ENCODE results near the gene FIGNL1. TPM values are rescaled to one million over a fixed set of nuclear protein-coding genes. Genes with fewer than 3 reads are reported as not detected.

FIGNL1 gene
- total and polyA plus RNA-seq, 2 of the 4 experiments (the other 2 are of a cell fraction): 8.2 to 27.1 TPM

GRCh38 chr7:50463035-50463434, 12.9 kb upstream of the FIGNL1 start:
- Histone ChIP-seq H3K36me3 (ENCODE audit: control insufficient read depth, insufficient read depth, low read length) (no peaks in the 10 kb centered on the region), H4K5ac (ENCODE audit: low read depth, low read length) (no peak overlapping the region), H3K9me1 (ENCODE audit: insufficient read depth, low read length) (no peaks in the 10 kb centered on the region), H4K91ac (ENCODE audit: insufficient read depth, low read depth, low read length) (no peak overlapping the region), H2AK9ac (replicated peaks; ENCODE audit: low read depth, low read length, poor library complexity) (no peak overlapping the region), H2BK120ac (ENCODE audit: low read depth, low read length) (no peak overlapping the region), H2AFZ (replicated peaks; ENCODE audit: low read length, poor library complexity) (no peak overlapping the region), H2AK5ac (ENCODE audit: low read depth, low read length) (no peak overlapping the region), H3K9me3 (ENCODE audit: control insufficient read depth, insufficient read depth, low read length) (no peaks in the 10 kb centered on the region), H3K23ac (ENCODE audit: low read depth, low read length) (no peak overlapping the region), H2BK20ac (ENCODE audit: low read depth, low read length) (no peak overlapping the region), H3K4me3 (ENCODE audit: insufficient read depth, low read depth, low read length) (no peak overlapping the region), H3K18ac (ENCODE audit: low read depth, low read length) (no peak overlapping the region), H3K14ac (replicated peaks; ENCODE audit: low read depth, low read length) (no peak overlapping the region), H3K4me1 (ENCODE audit: control insufficient read depth, insufficient read depth, low read length) (no peaks in the 10 kb centered on the region), H3K27ac (ENCODE audit: insufficient read depth, low read length) (no peak overlapping the region), H3K4me2 (ENCODE audit: low read depth, low read length) (no peak overlapping the region), H3K4ac (ENCODE audit: low read depth, low read length) (no peak overlapping the region), H3K27me3 (ENCODE audit: control insufficient read depth, insufficient read depth, low read length) (peaks cover 12% of the 10 kb centered on the region), H2BK15ac (ENCODE audit: low read depth, low read length) (no peak overlapping the region), H2BK5ac (ENCODE audit: low read depth, low read length, poor library complexity, severe bottlenecking) (no peak overlapping the region), H4K8ac (ENCODE audit: low read depth in 2 of 2, low read length in 2 of 2) (no peak overlapping the region), H3K79me1 (ENCODE audit: low read depth in 1 of 2, low read length in 2 of 2) (no peaks in the 10 kb centered on the region), H3K9ac (ENCODE audit: low read depth, low read length) (no peak overlapping the region), H3K56ac (ENCODE audit: extremely low read depth, insufficient read depth, low read length) (no peak overlapping the region), H4K20me1 (ENCODE audit: insufficient read depth, low read length) (no peaks in the 10 kb centered on the region)
- no TSS peak for BruUV-seq (replicated peaks)
- in situ Hi-C loops (cut with MboI; ENCODE audit: low sequenced_read_pairs) (loop anchor here (10.0 to 25.0 kb wide), 2 partner anchors 224 to 612 kb away; no protein-coding TSS in a partner anchor), dilution Hi-C loops (cut with HindIII; ENCODE audit: low sequenced_read_pairs, unreplicated experiment) (no loop called here), intact Hi-C loops (cut with micrococcal nuclease) (no loop called here)
- CTCF ChIA-PET: interaction anchor here (1.0 to 1.2 kb wide), 2 partner anchors 678 to 698 kb away, joined by 3 to 4 read pairs; no protein-coding TSS in a partner anchor
- POLR2A ChIA-PET (ENCODE audit: unreplicated experiment): no interaction called here
- no peak for DNase-seq
- no peak for TF ChIP-seq NFE2L2 (IDR thresholded peaks at IDR 0.05; ENCODE audit: low read depth, low read length)
- WGBS, 2 experiments (ENCODE audit: extremely low coverage in 2 of 2, insufficient read length in 1 of 2): 75% methylated on average over 8 of the region's 13 CpGs; no CpG with 5 or more reads in 1 of the 2 experiments
- ATAC-seq (ENCODE audit: low read depth): no peak
